ENCODE results near the gene DIAPH2. TPM values are rescaled to one million over a fixed set of nuclear protein-coding genes. Genes with fewer than 3 reads are reported as not detected.
"Not testable (repeated sequence)": the region's sequence is repeated elsewhere in the genome, so short reads cannot be mapped to it uniquely, and the experiment has no call there.

The DIAPH2 gene
- polyA plus RNA-seq, 1 donor: 8.9 TPM

GRCh38 chrX:96824166-96824565 lies 139.5 kb downstream of the DIAPH2 start:
- no peak for DNase-seq

GRCh38 chrX:96833333-96833732 lies 148.7 kb downstream of the DIAPH2 start:
- DNase-seq: no peak

- DNase-seq: no peak
These were observed 149.5 kb downstream of the DIAPH2 start for GRCh38 chrX:96834137-96834536.

GRCh38 chrX:96835660-96836289 lies 151.1 kb downstream of the DIAPH2 start:
- no peak for DNase-seq

GRCh38 chrX:96837808-96838207 lies 153.2 kb downstream of the DIAPH2 start:
- no peak for DNase-seq

GRCh38 chrX:96838537-96838936 lies 153.9 kb downstream of the DIAPH2 start:
- DNase-seq: no peak

- no peak for DNase-seq
These were observed 156.7 kb downstream of the DIAPH2 start for GRCh38 chrX:96841325-96841724.

- DNase-seq: not testable (repeated sequence)
These were observed 157.2 kb downstream of the DIAPH2 start for GRCh38 chrX:96841866-96842265.

- DNase-seq: peak; percentile 18
These were observed 158.9 kb downstream of the DIAPH2 start for GRCh38 chrX:96843566-96843965.

- no peak for DNase-seq
These were observed 162.2 kb downstream of the DIAPH2 start for GRCh38 chrX:96846841-96847240.

- DNase-seq: not testable (repeated sequence)
These were observed 174.8 kb downstream of the DIAPH2 start for GRCh38 chrX:96859422-96859821.

GRCh38 chrX:96861218-96861617 lies 176.6 kb downstream of the DIAPH2 start:
- DNase-seq: no peak

GRCh38 chrX:96861661-96862060 lies 177.0 kb downstream of the DIAPH2 start:
- no peak for DNase-seq

- no peak for DNase-seq
These were observed 199.0 kb downstream of the DIAPH2 start, which contains the start of gene RPA4 for GRCh38 chrX:96883608-96884007. TSS of gene RPA4 (plus strand) at chrX:96883908. CDS start at chrX:96884311, 403 bp downstream.

GRCh38 chrX:96884027-96884426 lies 199.4 kb downstream of the DIAPH2 start:
- no peak for DNase-seq

- no peak for DNase-seq
These were observed 205.1 kb downstream of the DIAPH2 start for GRCh38 chrX:96889726-96890125.

- DNase-seq: no peak
These were observed 222.1 kb downstream of the DIAPH2 start for GRCh38 chrX:96906741-96907140.

- no peak for DNase-seq
These were observed 223.1 kb downstream of the DIAPH2 start for GRCh38 chrX:96907516-96908272.

- no peak for DNase-seq
These were observed 224.6 kb downstream of the DIAPH2 start for GRCh38 chrX:96909291-96909690.

- no peak for DNase-seq
These were observed 234.2 kb downstream of the DIAPH2 start for GRCh38 chrX:96918864-96919263.

GRCh38 chrX:96919672-96920071 lies 235.0 kb downstream of the DIAPH2 start:
- DNase-seq: no peak

GRCh38 chrX:96924581-96924980 lies 239.9 kb downstream of the DIAPH2 start:
- DNase-seq: no peak

GRCh38 chrX:96929036-96929435 lies 244.4 kb downstream of the DIAPH2 start:
- DNase-seq: no peak

- no peak for DNase-seq
These were observed 273.1 kb downstream of the DIAPH2 start for GRCh38 chrX:96957718-96958117.

Data from left kidney (tissue), 2 donors.